Calu3 (cell line): ENCODE results near the gene AKAP13. TPM values are rescaled to one million over a fixed set of nuclear protein-coding genes. Genes with fewer than 3 reads are reported as not detected.

Source experiments
- BruUV-seq: library from RNA; stranded (reverse); fragments of 400-500 nt; replicated peaks from 2 replicates; lab custom pipeline; 2021; lab: Mats Ljungman, UMichigan
- CTCF ChIA-PET: fragments of 300-600 bp; sonication (Branson Sonifier 250); formaldehyde crosslinking; loops from one replicate; lab custom pipeline; 2022; ENCODE audit warnings: antibody characterized with exemption; lab: Charles Lee
- DNase-seq: peaks from one replicate; pipeline ENCODE4 v3.0.0; 2022
- H3K27ac Mint-ChIP-seq: one replicate; pipeline ENCODE4 v1.8.0; 2022; ENCODE audit warnings: mixed read lengths; ENCODE audit not compliant: unreplicated experiment
- H3K27me3 Mint-ChIP-seq: one replicate; pipeline ENCODE4 v1.8.0; 2022; ENCODE audit warnings: mixed read lengths; ENCODE audit not compliant: unreplicated experiment
- H3K36me3 Mint-ChIP-seq: one replicate; pipeline ENCODE4 v1.8.0; 2022; ENCODE audit warnings: mild to moderate bottlenecking, moderate library complexity, mixed read lengths; ENCODE audit not compliant: insufficient read depth, unreplicated experiment
- H3K4me1 Mint-ChIP-seq: one replicate; pipeline ENCODE4 v1.8.0; 2022; ENCODE audit warnings: mild to moderate bottlenecking, low read depth, mixed read lengths; ENCODE audit not compliant: unreplicated experiment
- H3K4me3 Mint-ChIP-seq: one replicate; pipeline ENCODE4 v1.8.0; 2022; ENCODE audit warnings: mild to moderate bottlenecking, low read depth, moderate library complexity, mixed read lengths; ENCODE audit not compliant: unreplicated experiment
- H3K9me3 Mint-ChIP-seq: one replicate; pipeline ENCODE4 v1.8.0; 2022; ENCODE audit warnings: low read depth, mixed read lengths; ENCODE audit not compliant: unreplicated experiment
- intact Hi-C: fragments of 100-400 bp; cut with micrococcal nuclease; formaldehyde crosslinking; loops from one replicate; pipeline ENCODE4 v1.10.0; 2022; ENCODE audit not compliant: unreplicated experiment
- total RNA-seq: library from RNA; stranded (reverse); gene quantifications from 2 replicates; pipeline ENCODE4 v1.2.3, GENCODE V29; 2022
- TF ChIP-seq, protein P1 (sequence below): fragments of 200-600 bp; IDR thresholded peaks from one replicate; pipeline ENCODE4 v1.8.0; 2022; ENCODE audit warnings: antibody characterized with exemption; ENCODE audit not compliant: unreplicated experiment

AKAP13 gene
- total RNA-seq, 1 experiment from 2014 or later = 145 TPM

- Mint-ChIP-seq H3K27me3 (no peaks in the 10 kb centered on the region), H3K36me3 (no peaks in the 10 kb centered on the region), H3K27ac (no peak overlapping the region), H3K4me3 (no peak overlapping the region), H3K9me3 (peaks cover 5% of the 10 kb centered on the region), H3K4me1 (peaks cover 64% of the 10 kb centered on the region)
- TF ChIP-seq, protein P1, sequence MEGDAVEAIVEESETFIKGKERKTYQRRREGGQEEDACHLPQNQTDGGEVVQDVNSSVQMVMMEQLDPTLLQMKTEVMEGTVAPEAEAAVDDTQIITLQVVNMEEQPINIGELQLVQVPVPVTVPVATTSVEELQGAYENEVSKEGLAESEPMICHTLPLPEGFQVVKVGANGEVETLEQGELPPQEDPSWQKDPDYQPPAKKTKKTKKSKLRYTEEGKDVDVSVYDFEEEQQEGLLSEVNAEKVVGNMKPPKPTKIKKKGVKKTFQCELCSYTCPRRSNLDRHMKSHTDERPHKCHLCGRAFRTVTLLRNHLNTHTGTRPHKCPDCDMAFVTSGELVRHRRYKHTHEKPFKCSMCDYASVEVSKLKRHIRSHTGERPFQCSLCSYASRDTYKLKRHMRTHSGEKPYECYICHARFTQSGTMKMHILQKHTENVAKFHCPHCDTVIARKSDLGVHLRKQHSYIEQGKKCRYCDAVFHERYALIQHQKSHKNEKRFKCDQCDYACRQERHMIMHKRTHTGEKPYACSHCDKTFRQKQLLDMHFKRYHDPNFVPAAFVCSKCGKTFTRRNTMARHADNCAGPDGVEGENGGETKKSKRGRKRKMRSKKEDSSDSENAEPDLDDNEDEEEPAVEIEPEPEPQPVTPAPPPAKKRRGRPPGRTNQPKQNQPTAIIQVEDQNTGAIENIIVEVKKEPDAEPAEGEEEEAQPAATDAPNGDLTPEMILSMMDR = no peak
- no peak for DNase-seq
- intact Hi-C loops = no loop called here
- no TSS peak for BruUV-seq
- CTCF ChIA-PET = no interaction called here
Measured at GRCh38 chr15:85455891-85456290, 75.5 kb downstream of the AKAP13 start.

GRCh38 chr15:85456798-85457197, 76.4 kb downstream of the AKAP13 start:
- no TSS peak for BruUV-seq
- intact Hi-C loops = no loop called here
- no peaks in the 10 kb centered on the region for H3K36me3 Mint-ChIP-seq

GRCh38 chr15:85457392-85457968, 77.1 kb downstream of the AKAP13 start:
- Mint-ChIP-seq H3K27ac (no peak overlapping the region), H3K27me3 (no peaks in the 10 kb centered on the region), H3K9me3 (no peaks in the 10 kb centered on the region), H3K36me3 (no peaks in the 10 kb centered on the region), H3K4me3 (no peak overlapping the region), H3K4me1 (peaks cover 48% of the 10 kb centered on the region)
- TF ChIP-seq, protein P1 = no peak
- CTCF ChIA-PET = no interaction called here
- intact Hi-C loops = no loop called here
- no TSS peak for BruUV-seq
- no peak for DNase-seq

More at GRCh38 chr15:85456798-85457197, 76.4 kb downstream of the AKAP13 start:
- Mint-ChIP-seq H3K27ac (no peak overlapping the region), H3K27me3 (no peaks in the 10 kb centered on the region), H3K9me3 (no peaks in the 10 kb centered on the region), H3K4me3 (no peak overlapping the region), H3K4me1 (peaks cover 55% of the 10 kb centered on the region)
- CTCF ChIA-PET = no interaction called here
- no peak for DNase-seq
- TF ChIP-seq, protein P1 = no peak

DNA sequence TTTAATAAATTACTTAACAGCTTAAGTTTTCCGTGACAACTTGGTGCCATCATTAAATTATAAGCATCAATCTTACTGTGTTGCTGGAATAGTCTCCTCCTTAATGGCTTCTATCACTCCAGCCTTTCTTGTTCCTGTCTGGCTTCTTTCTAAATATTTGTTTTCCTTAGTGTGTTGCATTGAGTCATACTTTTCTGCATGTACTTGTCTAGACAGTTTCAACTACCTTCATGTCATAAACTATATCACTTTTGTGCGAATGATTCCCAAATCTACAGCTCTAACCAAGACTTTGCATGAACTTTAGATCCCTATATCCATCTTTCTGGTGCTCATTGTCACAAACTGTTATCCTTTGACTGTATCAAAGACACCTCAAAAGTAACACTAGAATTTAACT, 78.4 kb downstream of the AKAP13 start:
- Mint-ChIP-seq H3K4me3 (no peak overlapping the region), H3K9me3 (no peaks in the 10 kb centered on the region), H3K27ac (no peak overlapping the region), H3K27me3 (no peaks in the 10 kb centered on the region), H3K36me3 (no peaks in the 10 kb centered on the region), H3K4me1 (peaks cover 41% of the 10 kb centered on the region)
- CTCF ChIA-PET = no interaction called here
- no peak for DNase-seq
- TF ChIP-seq, protein P1 = no peak
- intact Hi-C loops = no loop called here
- BruUV-seq = no TSS peak
